Psoas muscle (tissue), 8 donors: Measurements from ENCODE around the gene ANO3. TPM values are rescaled to one million over a fixed set of nuclear protein-coding genes. Genes with fewer than 3 reads are reported as not detected.

Experiments used
- ATAC-seq, 4 donors: fragments of 200-7000 bp; cut with Tn5 transposase; one replicate each; pipeline ENCODE4 v1.9.1; 2020; ENCODE audit warnings: moderate library complexity in 3 of 4, mild to moderate bottlenecking in 2 of 4
- DNase-seq, 2 donors: peaks; one replicate each; pipeline ENCODE4 v3.0.0-alpha.2; 2020
- H3K27ac ChIP-seq: fragments of 200-600 bp; one replicate; pipeline ENCODE4 v1.8.0; 2022
- H3K27me3 ChIP-seq, 3 donors: fragments of 200-600 bp in 1 of 3; one replicate each; pipeline versions ENCODE4 v1.6.1 to v1.8.0; 2013 to 2022; ENCODE audit warnings: low read length in 2 of 3, mild to moderate bottlenecking in 2 of 3, moderate library complexity in 1 of 3; ENCODE audit not compliant: insufficient read depth in 3 of 3
- H3K36me3 ChIP-seq, 2 donors: fragments of 200-600 bp in 1 of 2; one replicate each; pipeline versions ENCODE4 v1.6.1 to v1.8.0; 2013 to 2022; ENCODE audit warnings: low read depth in 1 of 2, mild to moderate bottlenecking in 1 of 2, moderate library complexity in 1 of 2; ENCODE audit not compliant: insufficient read depth in 1 of 2
- H3K4me1 ChIP-seq: fragments of 200-600 bp; one replicate; pipeline ENCODE4 v1.8.0; 2022
- H3K4me3 ChIP-seq: fragments of 200-600 bp; one replicate; pipeline ENCODE4 v1.8.0; 2022; ENCODE audit warnings: mild to moderate bottlenecking
- H3K9me3 ChIP-seq: fragments of 200-600 bp; one replicate; pipeline ENCODE4 v1.8.0; 2022
- CTCF ChIP-seq: fragments of 200-600 bp; IDR thresholded peaks from one replicate; pipeline ENCODE4 v1.8.0; 2022; ENCODE audit warnings: antibody characterized with exemption
- WGBS, 3 donors: extraction: QIAGEN DNeasy Blood & Tissue Kit; methylation state at CpG; one replicate each; pipeline versions ENCODE4 v1.1.6 to v1.1.7; 2013; 5-methylcytosine and 5-hydroxymethylcytosine counted together
- intact Hi-C, 2 donors: fragments of 100-400 bp; cut with DNase I; formaldehyde crosslinking; loops; one replicate each; pipeline versions ENCODE4 v1.11.0 to v1.14.2; 2022
- polyA plus RNA-seq, 3 donors: library from polyadenylated mRNA; stranded (reverse); fragments of 200-250 nt; gene quantifications; one replicate each; pipeline ENCODE4 v1.2.3, GENCODE V29; 2013
- total RNA-seq, 4 donors: library from RNA; stranded (reverse); fragmentation: NEBNext Ultra II Directional in 2 of 4; extraction: Animal tissue kit (Norgen Biotek cat#: 25700) in 2 of 4; gene quantifications; one replicate each; pipeline versions ENCODE4 v1.2.1 to v1.2.4, GENCODE V29; 2021 to 2023
- donor health status: healthy with polysubstance abuse.
- donor health status: DM: no; HTN: no; CAD: no; lungs with moderate emphysema.
- donor health status: Bipolar disorder and iron deficiency.
- donor health status: healthy.
- donor health status: DM: yes; HTN: yes; CAD: no.
- donor health status: DM: no; HTN: no; CAD: no.
- donor health status: DM: no; HTN: no; CAD: no.
- donor health status: DM: yes; HTN: yes; CAD: no.

Gene ANO3
- total and polyA plus RNA-seq, 7 donors: 0.01 TPM; not detected in 6

- H3K27me3 ChIP-seq: no peaks in the 10 kb centered on the region
Observed at GRCh38 chr11:26572770-26573402, 241.0 kb downstream of the ANO3 start.

GRCh38 chr11:26573896-26574295, 242.0 kb downstream of the ANO3 start:
- no peak overlapping the region for H3K27ac ChIP-seq
- no peaks in the 10 kb centered on the region for H3K9me3 ChIP-seq
- no peak for TF ChIP-seq CTCF
- intact Hi-C loops: no loop called here
- ATAC-seq (no peak), DNase-seq (no peak)
- 75 to 92% (median 75%) methylated on average over 2 of the region's 2 CpGs for WGBS, 3 donors
- no peaks in the 10 kb centered on the region for H3K4me1 ChIP-seq
- no peaks in the 10 kb centered on the region for H3K27me3 ChIP-seq
- no peak overlapping the region for H3K4me3 ChIP-seq
- no peaks in the 10 kb centered on the region for H3K36me3 ChIP-seq

More at GRCh38 chr11:26572770-26573402, 241.0 kb downstream of the ANO3 start:
- no peak for ATAC-seq
- Histone ChIP-seq H3K36me3 (no peaks in the 10 kb centered on the region), H3K27ac (no peak overlapping the region), H3K9me3 (no peaks in the 10 kb centered on the region), H3K4me3 (no peak overlapping the region), H3K4me1 (no peaks in the 10 kb centered on the region)
- DNase-seq: no peak
- 48 to 57% (median 52%) methylated on average over 11 of the region's 11 CpGs for WGBS, 3 donors
- no peak for TF ChIP-seq CTCF
- intact Hi-C loops: no loop called here

- Histone ChIP-seq H3K27me3 (no peaks in the 10 kb centered on the region), H3K4me1 (no peaks in the 10 kb centered on the region), H3K27ac (no peak overlapping the region), H3K4me3 (no peak overlapping the region), H3K9me3 (no peaks in the 10 kb centered on the region), H3K36me3 (no peaks in the 10 kb centered on the region)
- no peak for ATAC-seq
- no peak for DNase-seq
- 57 to 64% (median 63%) methylated on average over 5 of the region's 5 CpGs for WGBS, 3 donors
- intact Hi-C loops: no loop called here
- no peak for TF ChIP-seq CTCF
Observed at GRCh38 chr11:26575946-26576345, 244.0 kb downstream of the ANO3 start.

- ATAC-seq: no peak
- H3K4me3 ChIP-seq: no peak overlapping the region
- intact Hi-C loops: no loop called here
- TF ChIP-seq CTCF: no peak
- no peaks in the 10 kb centered on the region for H3K36me3 ChIP-seq
- no peaks in the 10 kb centered on the region for H3K9me3 ChIP-seq
- no peaks in the 10 kb centered on the region for H3K4me1 ChIP-seq
- H3K27ac ChIP-seq: no peak overlapping the region
- H3K27me3 ChIP-seq: no peaks in the 10 kb centered on the region
- 25 to 37% (median 37%) methylated on average over 1 of the region's 1 CpG for WGBS, 3 donors
- no peak for DNase-seq
Observed at GRCh38 chr11:26578998-26579661, 247.2 kb downstream of the ANO3 start.
